ENCODE results near the gene QSOX1. TPM values are rescaled to one million over a fixed set of nuclear protein-coding genes. Genes with fewer than 3 reads are reported as not detected.

The QSOX1 gene
- total RNA-seq, 4 donors from 2014 or later: 19.6 to 45.2 (median 28.4) TPM

DNA sequence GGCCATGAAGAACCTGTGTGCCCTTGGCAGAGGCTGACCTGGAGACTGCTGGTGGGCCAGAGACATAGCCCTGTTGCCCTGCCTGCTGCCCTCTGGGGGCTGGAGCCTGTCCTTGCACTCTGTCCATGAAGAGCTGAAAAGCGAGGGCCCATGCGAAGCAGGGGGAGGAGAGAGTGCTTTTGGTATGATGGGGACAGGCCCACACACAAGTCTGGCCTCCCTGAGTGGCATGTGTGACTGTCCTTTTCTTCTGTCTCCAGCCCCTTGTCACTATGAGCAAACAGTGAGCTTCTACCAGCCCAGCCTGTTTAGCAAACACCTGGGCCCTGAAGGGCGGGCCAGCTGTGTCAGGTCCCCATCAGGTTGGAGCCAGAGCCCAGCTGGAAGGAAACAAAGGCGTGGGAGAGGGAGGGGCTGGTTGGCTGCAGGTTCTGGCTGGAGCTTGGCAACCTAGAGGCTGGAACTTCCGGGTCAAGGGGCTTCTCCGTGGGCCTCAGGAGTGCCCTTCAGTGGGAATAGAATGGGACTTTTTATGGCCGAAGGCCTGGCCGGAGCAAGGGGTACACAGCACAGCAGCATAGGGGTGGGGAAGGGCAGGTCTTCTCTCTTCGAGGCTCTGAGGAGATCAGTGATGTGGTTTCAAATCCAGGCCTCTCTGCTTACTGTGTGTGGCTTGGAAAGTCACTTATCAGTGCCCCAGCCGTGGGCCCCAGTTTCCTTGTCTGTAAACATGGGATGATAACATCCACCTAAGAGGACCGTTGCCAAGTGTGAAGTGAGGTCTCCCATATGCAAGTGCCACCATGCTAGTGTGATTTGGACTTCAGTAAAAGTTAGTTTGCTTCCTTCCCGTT, 14.3 kb downstream of the QSOX1 start:
- H3K36me3 ChIP-seq: no peaks in the 10 kb centered on the region
- no peak overlapping the region for H3K27ac ChIP-seq
- no peaks in the 10 kb centered on the region for H3K27me3 ChIP-seq
- intact Hi-C loops (cut with DNase I): no loop called here
- DNase-seq: peak in 1 of 2 donors; percentile 21
- H3K4me3 ChIP-seq (replicated peaks in 1 of 3): no peak overlapping the region
- 78 to 83% methylated on average over 9 to 10 of the region's 12 CpGs for WGBS, 2 donors
- TF ChIP-seq POLR2A (IDR thresholded peaks at IDR 0.05): no peak
- TF ChIP-seq, protein P1, sequence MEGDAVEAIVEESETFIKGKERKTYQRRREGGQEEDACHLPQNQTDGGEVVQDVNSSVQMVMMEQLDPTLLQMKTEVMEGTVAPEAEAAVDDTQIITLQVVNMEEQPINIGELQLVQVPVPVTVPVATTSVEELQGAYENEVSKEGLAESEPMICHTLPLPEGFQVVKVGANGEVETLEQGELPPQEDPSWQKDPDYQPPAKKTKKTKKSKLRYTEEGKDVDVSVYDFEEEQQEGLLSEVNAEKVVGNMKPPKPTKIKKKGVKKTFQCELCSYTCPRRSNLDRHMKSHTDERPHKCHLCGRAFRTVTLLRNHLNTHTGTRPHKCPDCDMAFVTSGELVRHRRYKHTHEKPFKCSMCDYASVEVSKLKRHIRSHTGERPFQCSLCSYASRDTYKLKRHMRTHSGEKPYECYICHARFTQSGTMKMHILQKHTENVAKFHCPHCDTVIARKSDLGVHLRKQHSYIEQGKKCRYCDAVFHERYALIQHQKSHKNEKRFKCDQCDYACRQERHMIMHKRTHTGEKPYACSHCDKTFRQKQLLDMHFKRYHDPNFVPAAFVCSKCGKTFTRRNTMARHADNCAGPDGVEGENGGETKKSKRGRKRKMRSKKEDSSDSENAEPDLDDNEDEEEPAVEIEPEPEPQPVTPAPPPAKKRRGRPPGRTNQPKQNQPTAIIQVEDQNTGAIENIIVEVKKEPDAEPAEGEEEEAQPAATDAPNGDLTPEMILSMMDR (IDR thresholded peaks at IDR 0.05): peak in 1 of 6 experiments; percentile 40
- H3K9me3 ChIP-seq: no peaks in the 10 kb centered on the region
- peaks cover 5 to 10% of the 10 kb centered on the region in 2 donors for H3K4me1 ChIP-seq

DNA sequence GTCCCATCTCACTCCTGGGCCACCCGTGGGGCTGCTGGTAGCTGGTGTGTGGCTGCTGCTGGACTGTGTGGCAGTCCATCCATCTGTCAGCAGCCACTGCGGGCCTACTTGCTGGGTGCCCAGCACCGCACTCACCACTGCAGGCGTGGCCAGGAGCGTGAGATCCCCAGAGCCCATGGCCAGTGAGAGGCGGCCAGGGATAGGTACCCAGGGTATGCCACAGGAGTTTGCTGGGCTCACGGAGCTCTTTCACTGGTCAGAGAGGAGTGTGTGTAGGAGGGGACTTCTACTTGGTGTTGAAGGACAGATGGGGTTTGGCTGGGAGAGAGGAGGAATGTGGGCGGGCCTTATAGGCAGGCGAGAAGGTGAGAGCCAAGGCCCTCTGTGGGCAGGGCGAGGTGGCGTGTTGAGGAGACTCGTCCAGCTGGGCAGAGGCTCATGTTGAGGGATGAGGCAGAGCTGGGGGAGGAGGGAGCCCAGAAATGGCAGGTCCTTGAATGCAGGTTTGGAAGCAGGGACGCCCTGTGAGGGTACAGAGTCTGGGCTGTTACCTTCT, 15.0 kb downstream of the QSOX1 start:
- no peaks in the 10 kb centered on the region for H3K36me3 ChIP-seq
- H3K27me3 ChIP-seq: no peaks in the 10 kb centered on the region
- peaks cover 10 to 17% of the 10 kb centered on the region in 2 donors for H3K4me1 ChIP-seq
- intact Hi-C loops (cut with DNase I): loop anchor here (10.0 kb wide), 3 partner anchors 45 to 465 kb away; partner anchors contain the start of gene TOR1AIP2
- no peaks in the 10 kb centered on the region for H3K9me3 ChIP-seq
- DNase-seq: no peak
- TF ChIP-seq, protein P1 (IDR thresholded peaks at IDR 0.05): no peak
- TF ChIP-seq POLR2A (IDR thresholded peaks at IDR 0.05): no peak
- no peak overlapping the region for H3K27ac ChIP-seq
- WGBS, 2 donors: 88 to 97% methylated on average over 11 to 13 of the region's 13 CpGs
- H3K4me3 ChIP-seq (replicated peaks in 1 of 3): no peak overlapping the region

DNA sequence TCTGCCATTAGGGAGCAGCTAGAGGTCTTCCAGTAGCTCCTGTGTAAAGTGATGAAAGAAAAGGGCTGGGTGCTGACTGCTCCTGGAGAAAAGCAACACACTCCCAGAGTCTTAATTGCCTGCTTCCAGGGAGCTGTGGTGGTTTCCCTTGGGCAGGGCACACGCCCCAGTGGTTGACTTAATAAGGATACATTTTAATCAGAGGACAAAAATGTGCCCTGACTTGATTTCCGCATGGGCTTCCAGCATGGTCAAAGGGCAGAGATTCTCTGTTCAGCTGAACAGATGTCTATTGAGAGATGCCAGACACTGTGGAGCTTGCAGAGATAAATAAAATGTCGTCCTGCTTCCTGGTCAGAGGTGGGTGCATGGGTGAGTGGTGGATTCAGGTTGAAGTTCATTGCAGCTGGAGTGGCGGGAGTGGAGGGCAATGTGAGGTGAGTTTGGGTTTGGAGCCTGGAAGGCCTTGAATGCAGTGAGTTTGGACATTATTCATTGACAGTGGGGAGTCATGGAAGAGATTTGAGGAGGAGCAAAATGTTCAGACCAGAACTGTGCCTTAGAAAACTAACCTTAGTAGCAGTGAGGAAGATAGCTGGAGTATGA, 16.0 kb downstream of the QSOX1 start:
- Histone ChIP-seq H3K4me1 (peaks cover 10 to 17% of the 10 kb centered on the region in 2 donors), H3K36me3 (no peaks in the 10 kb centered on the region), H3K27me3 (no peaks in the 10 kb centered on the region), H3K9me3 (no peaks in the 10 kb centered on the region), H3K27ac (no peak overlapping the region), H3K4me3 (replicated peaks in 1 of 3) (no peak overlapping the region)
- no peak for TF ChIP-seq POLR2A (IDR thresholded peaks at IDR 0.05)
- TF ChIP-seq, protein P1 (IDR thresholded peaks at IDR 0.05): no peak
- intact Hi-C loops (cut with DNase I): loop anchor here (10.0 kb wide), 3 partner anchors 46 to 466 kb away; partner anchors contain the start of gene TOR1AIP2
- 61 to 78% methylated on average over 4 of the region's 4 CpGs for WGBS, 2 donors
- DNase-seq: no peak

DNA sequence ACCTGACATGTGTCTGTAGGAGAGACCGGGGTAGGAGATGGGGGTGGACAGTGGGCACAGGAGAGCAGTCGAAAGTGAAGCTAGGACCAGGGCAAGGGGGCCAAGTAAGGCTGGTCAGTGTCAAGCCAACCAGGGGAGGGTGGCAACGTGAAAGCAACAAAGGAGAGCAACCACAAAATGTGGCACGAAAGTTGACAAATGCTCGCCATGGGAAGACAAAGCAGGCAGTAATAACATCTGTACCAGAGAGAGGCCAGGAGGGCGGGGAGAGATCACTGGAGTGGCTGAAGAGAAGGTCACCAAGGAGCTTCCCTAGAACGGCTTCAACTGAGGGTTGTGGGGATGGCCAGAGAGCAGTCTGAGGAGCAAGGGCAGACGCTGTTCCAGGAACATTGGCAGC, 17.0 kb downstream of the QSOX1 start:
- Histone ChIP-seq H3K27ac (no peak overlapping the region), H3K4me1 (peaks cover 10 to 15% of the 10 kb centered on the region in 2 donors), H3K27me3 (no peaks in the 10 kb centered on the region), H3K4me3 (replicated peaks in 1 of 3) (no peak overlapping the region), H3K36me3 (no peaks in the 10 kb centered on the region), H3K9me3 (no peaks in the 10 kb centered on the region)
- 88 to 89% methylated on average over 8 of the region's 8 CpGs for WGBS, 2 donors
- DNase-seq: no peak
- intact Hi-C loops (cut with DNase I): loop anchor here (10.0 kb wide), 3 partner anchors 47 to 467 kb away; partner anchors contain the start of gene TOR1AIP2
- no peak for TF ChIP-seq POLR2A (IDR thresholded peaks at IDR 0.05)
- TF ChIP-seq, protein P1 (IDR thresholded peaks at IDR 0.05): no peak

Measured in thyroid gland (tissue), 4 donors.